GM12872 (cell line): ENCODE data around the gene TYMS.

Source experiments
- TF ChIP-seq, protein P1 (sequence below): IDR thresholded peaks from 3 replicates; pipeline ENCODE4 v1.5.1; 2011; ENCODE audit warnings: low read depth, mild to moderate bottlenecking, low read length, moderate library complexity; ENCODE audit not compliant: insufficient read depth

TYMS gene

DNA sequence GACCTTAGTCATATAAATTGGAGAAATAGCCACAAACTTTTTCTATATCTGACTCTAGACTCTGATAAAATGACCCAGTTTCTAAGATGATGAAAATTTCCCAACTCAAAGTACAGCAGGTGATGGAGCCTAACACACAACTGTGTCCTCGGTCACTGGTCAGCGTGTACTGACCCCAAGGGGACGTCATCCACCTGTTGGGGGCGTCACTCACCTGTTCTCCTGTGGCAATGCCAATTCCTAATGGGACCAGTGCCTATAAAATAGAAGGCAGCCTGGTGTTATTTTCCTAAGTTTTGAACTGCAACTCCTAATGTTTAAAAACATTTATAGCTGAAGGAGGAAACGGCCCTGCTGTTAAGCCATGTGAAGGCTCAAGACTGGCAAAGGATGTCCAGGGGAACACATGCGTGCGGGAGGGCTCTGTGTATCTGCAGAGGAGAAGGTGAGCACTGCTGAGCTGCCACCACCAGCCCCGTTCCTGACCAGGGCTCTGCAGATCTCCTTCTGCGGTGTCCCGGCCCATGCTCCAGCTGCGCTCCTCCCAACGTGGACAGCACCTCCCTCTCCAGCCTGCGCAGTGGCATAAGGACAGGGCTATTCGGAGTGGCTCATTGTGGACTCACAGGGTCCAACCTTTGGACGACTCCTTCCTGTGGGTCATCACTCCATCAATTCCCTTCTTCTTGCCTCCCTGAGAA is 21.2 kb downstream of the TYMS start:
- TF ChIP-seq, protein P1, sequence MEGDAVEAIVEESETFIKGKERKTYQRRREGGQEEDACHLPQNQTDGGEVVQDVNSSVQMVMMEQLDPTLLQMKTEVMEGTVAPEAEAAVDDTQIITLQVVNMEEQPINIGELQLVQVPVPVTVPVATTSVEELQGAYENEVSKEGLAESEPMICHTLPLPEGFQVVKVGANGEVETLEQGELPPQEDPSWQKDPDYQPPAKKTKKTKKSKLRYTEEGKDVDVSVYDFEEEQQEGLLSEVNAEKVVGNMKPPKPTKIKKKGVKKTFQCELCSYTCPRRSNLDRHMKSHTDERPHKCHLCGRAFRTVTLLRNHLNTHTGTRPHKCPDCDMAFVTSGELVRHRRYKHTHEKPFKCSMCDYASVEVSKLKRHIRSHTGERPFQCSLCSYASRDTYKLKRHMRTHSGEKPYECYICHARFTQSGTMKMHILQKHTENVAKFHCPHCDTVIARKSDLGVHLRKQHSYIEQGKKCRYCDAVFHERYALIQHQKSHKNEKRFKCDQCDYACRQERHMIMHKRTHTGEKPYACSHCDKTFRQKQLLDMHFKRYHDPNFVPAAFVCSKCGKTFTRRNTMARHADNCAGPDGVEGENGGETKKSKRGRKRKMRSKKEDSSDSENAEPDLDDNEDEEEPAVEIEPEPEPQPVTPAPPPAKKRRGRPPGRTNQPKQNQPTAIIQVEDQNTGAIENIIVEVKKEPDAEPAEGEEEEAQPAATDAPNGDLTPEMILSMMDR = no peak

DNA sequence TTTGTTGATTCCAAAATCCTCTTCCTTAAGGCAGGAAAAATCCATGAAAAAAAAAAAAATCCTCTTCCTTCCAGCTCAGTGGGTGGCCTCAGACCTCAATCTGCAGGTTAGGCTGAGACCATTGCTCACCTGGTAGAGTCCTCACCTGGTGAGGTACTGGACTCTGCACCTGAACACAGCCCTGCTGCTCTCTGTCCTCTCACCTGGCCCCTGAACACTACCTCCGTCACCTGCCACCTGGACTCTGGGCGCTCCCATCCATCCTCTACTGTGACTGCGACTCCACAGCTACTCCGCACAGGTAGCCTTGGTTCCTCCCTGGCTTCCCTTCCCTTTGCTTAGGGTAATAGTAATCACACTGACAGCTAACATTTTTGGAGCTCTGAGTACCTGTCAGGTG is 22.1 kb downstream of the TYMS start:
- TF ChIP-seq, protein P1 = no peak

DNA sequence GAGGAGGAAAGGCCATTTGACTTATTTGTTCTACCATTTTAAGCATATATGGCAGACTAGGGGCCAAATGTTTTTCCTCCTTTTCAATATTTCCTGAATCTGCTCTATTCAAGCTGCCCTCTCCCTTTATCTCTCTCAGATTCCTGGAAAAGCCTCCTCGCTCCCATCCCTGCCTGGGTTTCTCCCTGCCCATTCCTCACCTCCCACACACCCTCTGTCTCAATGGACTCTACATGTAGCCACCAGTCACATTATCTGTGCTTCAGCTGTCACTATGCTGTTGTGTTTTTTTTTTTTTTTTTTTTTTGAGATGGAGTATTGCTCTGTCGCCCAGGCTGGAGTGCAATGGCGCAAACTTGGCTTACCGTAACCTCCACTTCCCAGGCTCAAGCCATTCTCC is 22.9 kb downstream of the TYMS start:
- TF ChIP-seq, protein P1 = no peak

GRCh38 chr18:681985-682384 is 24.5 kb downstream of the TYMS start:
- TF ChIP-seq, protein P1 = no peak

DNA sequence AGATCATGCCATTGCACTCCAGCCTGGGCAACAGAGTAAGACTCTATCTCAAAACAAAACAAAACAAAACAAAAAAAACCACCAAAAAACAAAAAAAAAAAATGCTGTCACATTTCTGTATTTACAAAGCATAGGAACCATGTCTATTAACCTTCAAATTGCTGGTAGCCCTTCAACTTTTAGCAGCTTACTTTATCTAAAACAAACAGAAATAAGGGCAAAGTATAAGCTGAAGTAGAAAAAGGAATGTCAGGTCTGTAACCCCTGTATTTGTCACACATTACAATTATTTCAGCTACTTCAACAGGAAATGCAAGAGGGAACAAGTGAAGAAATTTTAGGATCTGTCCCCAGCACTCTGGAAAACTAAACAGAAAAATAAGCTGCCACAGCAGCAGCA is 25.4 kb downstream of the TYMS start:
- TF ChIP-seq, protein P1 = no peak

GRCh38 chr18:683531-683930 is 26.1 kb downstream of the TYMS start:
- TF ChIP-seq, protein P1 = no peak

DNA sequence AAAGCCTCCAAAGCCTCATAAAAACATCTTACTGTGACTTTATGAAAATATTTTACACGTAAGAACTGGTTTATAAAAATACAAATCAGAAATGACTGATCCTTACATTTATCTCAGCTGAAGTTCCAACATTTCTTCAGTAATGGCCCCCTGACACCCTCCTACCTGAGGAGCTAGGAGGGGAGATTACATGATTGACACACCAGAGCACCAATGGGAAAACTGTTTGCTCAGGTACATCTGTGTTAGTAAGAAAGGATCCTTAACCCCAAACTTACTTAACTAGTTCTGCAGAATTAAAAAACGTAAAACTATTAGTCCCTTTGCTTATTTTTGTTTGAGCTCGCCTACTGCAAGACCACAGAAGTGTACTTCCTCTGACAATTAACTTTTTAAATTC is 28.0 kb downstream of the TYMS start:
- TF ChIP-seq, protein P1 = no peak
